GM23338 (cell line): ENCODE measurements around the gene DUSP15. TPM values are rescaled to one million over a fixed set of nuclear protein-coding genes. Genes with fewer than 3 reads are reported as not detected.
A peak's percentile ranks its signal among the peaks of the same experiment; 100 is the strongest.

ENCODE experiments used
- ATAC-seq: fragments of 200-7000 bp; cut with Tn5 transposase; 3 replicates; pipeline ENCODE4 v1.9.1; 2020
- DNase-seq: peaks from one replicate; pipeline ENCODE4 v3.0.0-alpha.2; 2015; ENCODE audit warnings: low spot score
- H2AFZ ChIP-seq: fragments of 200-600 bp; sonication (generic); 2 replicates; pipeline ENCODE4 v1.8.0; 2016; ENCODE audit warnings: antibody characterized with exemption, mild to moderate bottlenecking, moderate library complexity
- H3F3A ChIP-seq: fragments of 200-600 bp; sonication (generic); replicated peaks from 2 replicates; pipeline ENCODE4 v1.8.0; 2017; ENCODE audit warnings: antibody characterized with exemption, mixed run types, low read depth
- H3K27ac ChIP-seq: fragments of 200-600 bp; sonication (generic); 2 replicates; pipeline ENCODE4 v1.6.1; 2016; ENCODE audit warnings: low read depth
- H3K27me3 ChIP-seq: fragments of 200-600 bp; sonication (generic); 2 replicates; pipeline ENCODE4 v1.8.0; 2016; ENCODE audit warnings: mild to moderate bottlenecking, mixed run types, moderate library complexity; ENCODE audit not compliant: insufficient read depth
- H3K36me3 ChIP-seq: fragments of 200-600 bp; sonication (generic); 2 replicates; pipeline ENCODE4 v1.8.0; 2016; ENCODE audit warnings: mild to moderate bottlenecking; ENCODE audit not compliant: insufficient read depth
- H3K4me1 ChIP-seq: fragments of 200-600 bp; sonication (generic); 2 replicates; pipeline ENCODE4 v1.8.0; 2016; ENCODE audit warnings: mild to moderate bottlenecking, moderate library complexity; ENCODE audit not compliant: insufficient read depth
- H3K4me2 ChIP-seq: fragments of 200-600 bp; sonication (generic); 2 replicates; pipeline ENCODE4 v1.7.1; 2017; ENCODE audit warnings: mixed run types
- H3K4me3 ChIP-seq: fragments of 200-600 bp; sonication (generic); 2 replicates; pipeline ENCODE4 v1.6.1; 2016; ENCODE audit warnings: mixed run types
- H3K79me2 ChIP-seq: fragments of 200-600 bp; sonication (generic); replicated peaks from 2 replicates; pipeline ENCODE4 v1.8.0; 2017; ENCODE audit warnings: mild to moderate bottlenecking; ENCODE audit not compliant: insufficient read depth
- H3K9me2 ChIP-seq: fragments of 200-600 bp; sonication (generic); 2 replicates; pipeline ENCODE4 v1.8.0; 2017; ENCODE audit not compliant: insufficient read depth
- H4K20me1 ChIP-seq: fragments of 200-600 bp; sonication (generic); replicated peaks from 2 replicates; pipeline ENCODE4 v1.8.0; 2017; ENCODE audit warnings: mild to moderate bottlenecking; ENCODE audit not compliant: insufficient read depth
- H3K27ac Mint-ChIP-seq: 2 replicates; pipeline ENCODE4 v1.8.0; 2020; ENCODE audit warnings: inconsistent platforms, mild to moderate bottlenecking, moderate library complexity, mixed read lengths
- H3K27me3 Mint-ChIP-seq: 3 replicates; pipeline ENCODE4 v1.8.0; 2022; ENCODE audit warnings: low read depth, mild to moderate bottlenecking, moderate library complexity, mixed read lengths, inconsistent platforms; ENCODE audit not compliant: insufficient read depth, poor library complexity
- H3K36me3 Mint-ChIP-seq: 3 replicates; pipeline ENCODE4 v1.8.0; 2021; ENCODE audit warnings: low read depth, mild to moderate bottlenecking, inconsistent platforms, moderate library complexity, mixed read lengths
- H3K4me1 Mint-ChIP-seq: 3 replicates; pipeline ENCODE4 v1.8.0; 2020; ENCODE audit warnings: mild to moderate bottlenecking, inconsistent platforms, mixed read lengths
- H3K4me3 Mint-ChIP-seq: 3 replicates; pipeline ENCODE4 v1.8.0; 2021; ENCODE audit warnings: moderate library complexity, mild to moderate bottlenecking, inconsistent platforms, mixed read lengths
- H3K9me3 Mint-ChIP-seq: 3 replicates; pipeline ENCODE4 v1.8.0; 2020; ENCODE audit warnings: moderate library complexity, mild to moderate bottlenecking, inconsistent platforms, mixed read lengths
- CREB1 ChIP-seq: fragments of 250-450 bp; sonication (Bioruptor Pico); IDR thresholded peaks from 2 replicates; pipeline ENCODE4 v1.5.0; 2020; ENCODE audit warnings: low read depth, mild to moderate bottlenecking, moderate library complexity
- CTCF ChIP-seq, 2 experiments: fragments of 200-600 bp in 1 of 2; sonication (generic) in 1 of 2; conservative IDR thresholded peaks; 2 replicates each; pipeline versions ENCODE4 v1.5.1 to v1.6.1; 2016 to 2017; ENCODE audit warnings: antibody characterized with exemption in 2 of 2, low read depth in 2 of 2, mild to moderate bottlenecking in 2 of 2, moderate library complexity in 1 of 2
- ETS1 ChIP-seq: IDR thresholded peaks from 2 replicates; pipeline ENCODE4 v1.6.1; 2016; ENCODE audit warnings: antibody characterized with exemption
- EZH2 ChIP-seq: fragments of 200-600 bp; sonication (generic); IDR thresholded peaks from one replicate; pipeline ENCODE4 v1.8.0; 2017; ENCODE audit warnings: antibody characterized with exemption, mild to moderate bottlenecking, low read depth; ENCODE audit not compliant: unreplicated experiment
- EZH2phosphoT487 ChIP-seq: fragments of 200-600 bp; sonication (generic); IDR thresholded peaks from one replicate; pipeline ENCODE4 v1.8.1; 2018; ENCODE audit warnings: antibody characterized with exemption; ENCODE audit not compliant: unreplicated experiment
- JUNB ChIP-seq: IDR thresholded peaks from one replicate; pipeline ENCODE4 v1.6.1; 2016; ENCODE audit warnings: antibody characterized with exemption; ENCODE audit not compliant: unreplicated experiment
- NANOG ChIP-seq: IDR thresholded peaks from 2 replicates; pipeline ENCODE4 v1.6.1; 2016; ENCODE audit warnings: antibody characterized with exemption, borderline replicate concordance
- POLR2AphosphoS5 ChIP-seq: IDR thresholded peaks from 2 replicates; pipeline ENCODE4 v1.6.1; 2016; ENCODE audit warnings: antibody characterized with exemption, low read depth
- REST ChIP-seq: IDR thresholded peaks from one replicate; pipeline ENCODE4 v1.6.1; 2018; ENCODE audit warnings: antibody characterized with exemption; ENCODE audit not compliant: unreplicated experiment
- STAT1 ChIP-seq: IDR thresholded peaks from one replicate; pipeline ENCODE4 v1.6.1; 2016; ENCODE audit warnings: antibody characterized with exemption; ENCODE audit not compliant: unreplicated experiment
- ZNF114 ChIP-seq: fragments of 250-450 bp; sonication (Bioruptor Pico); IDR thresholded peaks from 2 replicates; pipeline ENCODE4 v1.5.0; 2020; ENCODE audit warnings: mild to moderate bottlenecking, moderate library complexity
- ZNF331 ChIP-seq: fragments of 250-450 bp; sonication (Bioruptor Pico); IDR thresholded peaks from 2 replicates; pipeline ENCODE4 v1.5.0; 2020; ENCODE audit warnings: low read depth, mild to moderate bottlenecking, moderate library complexity
- ZNF462 ChIP-seq: fragments of 250-450 bp; sonication (Bioruptor Pico); IDR thresholded peaks from 2 replicates; pipeline ENCODE4 v1.5.0; 2020; ENCODE audit warnings: mild to moderate bottlenecking, moderate library complexity
- polyA plus RNA-seq: library from polyadenylated mRNA; unstranded; fragments of >200 nt; fragmentation: Nextera tagmentation; extraction: Ambion mirVana; gene quantifications from 2 replicates; pipeline ENCODE4 v1.2.1, GENCODE V29; 2016
- total RNA-seq: library from RNA; depleted of rRNA; stranded (reverse); fragments of >200 nt; shearing (Covaris generic); gene quantifications from 2 replicates; pipeline ENCODE4 v1.2.3, GENCODE V29; 2014

Gene DUSP15
- total and polyA plus RNA-seq, 2 experiments from 2014 or later, result 0.61 to 2.8 TPM

- H3K27me3 ChIP-seq, result no peaks in the 10 kb centered on the region
- no peak overlapping the region for H3K27ac Mint-ChIP-seq
- H3K27me3 Mint-ChIP-seq, result peaks cover 22% of the 10 kb centered on the region
- peaks cover 65% of the 10 kb centered on the region for H3K9me3 Mint-ChIP-seq
- no peaks in the 10 kb centered on the region for H3K36me3 ChIP-seq
- no peaks in the 10 kb centered on the region for H4K20me1 ChIP-seq
- H3K4me1 ChIP-seq, result peaks cover 21% of the 10 kb centered on the region
- H2AFZ ChIP-seq, result 0 out of 2 replicates have a peak overlapping the region, but pooled peaks have one; percentile 63
- TF ChIP-seq EZH2phosphoT487, result no peak
- no peak for TF ChIP-seq ZNF331
- no peak for TF ChIP-seq ZNF462 (CRISPR knock-in tag)
- TF ChIP-seq POLR2AphosphoS5, result no peak
- no peak for TF ChIP-seq STAT1
- TF ChIP-seq NANOG, result no peak
- TF ChIP-seq ETS1, result no peak
- TF ChIP-seq JUNB, result no peak
- TF ChIP-seq CREB1 (CRISPR knock-in tag), result no peak
- TF ChIP-seq CTCF (conservative IDR thresholded peaks at IDR 0.05; ENCODE audit: low read depth in 2 of 2), result no peak
- no peak for TF ChIP-seq ZNF114 (CRISPR knock-in tag)
- TF ChIP-seq REST, result no peak
- no peak for TF ChIP-seq EZH2
- ATAC-seq (no peak), DNase-seq (no peak)
- H3K9me2 ChIP-seq, result no peaks in the 10 kb centered on the region
- H3K36me3 Mint-ChIP-seq, result no peaks in the 10 kb centered on the region; the same call in 2 of the 3 replicates
- peaks cover 4% of the 10 kb centered on the region; the same call in 1 of the 2 replicates for H3F3A ChIP-seq
- H3K4me3 ChIP-seq, result no peak overlapping the region
- H3K4me3 Mint-ChIP-seq, result no peak overlapping the region
- H3K79me2 ChIP-seq, result no peaks in the 10 kb centered on the region
- H3K4me1 Mint-ChIP-seq, result peaks cover 39% of the 10 kb centered on the region
- H3K4me2 ChIP-seq, result no peak overlapping the region
- H3K27ac ChIP-seq, result no peak overlapping the region
Observed at GRCh38 chr20:31918466-31919105, 48.3 kb upstream of the DUSP15 start.
